ENCODE measurements around the gene TBC1D2B.

Gene TBC1D2B

DNA sequence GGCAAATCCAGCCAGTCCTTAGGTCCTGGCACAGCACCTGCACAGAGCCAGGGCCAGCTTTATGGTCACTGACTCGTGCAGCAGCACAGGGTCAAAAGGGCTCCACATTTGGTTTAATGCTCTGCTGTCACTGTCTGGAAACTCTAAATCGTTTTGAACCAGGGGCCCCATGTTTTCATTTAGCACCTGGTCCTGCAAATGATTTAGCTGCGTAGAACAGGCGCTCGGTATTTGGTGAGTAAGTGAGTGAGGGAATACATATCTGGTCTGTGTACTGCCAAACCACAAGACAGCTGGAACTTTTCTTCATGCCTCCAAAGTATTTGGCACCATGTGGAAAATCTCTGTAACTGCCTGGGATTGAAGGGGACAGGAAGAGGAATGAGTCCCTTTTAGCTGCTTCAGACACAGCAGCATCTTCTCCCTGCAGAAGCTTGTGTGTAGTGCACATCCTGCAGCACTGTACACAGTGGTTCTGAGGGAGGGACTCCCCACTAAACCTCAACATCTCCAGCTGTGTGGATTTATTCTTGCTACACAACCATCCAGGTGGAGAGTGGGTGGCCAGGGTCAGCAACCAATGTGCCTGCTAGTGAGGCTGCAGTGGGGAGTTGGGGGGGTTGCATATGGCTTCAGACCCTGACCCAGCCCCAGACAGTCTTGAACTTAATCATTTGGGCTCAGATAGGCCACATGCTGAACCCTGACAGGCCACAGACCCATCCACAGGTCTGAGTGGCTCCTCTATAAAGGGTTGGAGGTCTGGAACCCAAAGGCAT, 15.9 kb upstream of the TBC1D2B start:
- no peak for DNase-seq

DNA sequence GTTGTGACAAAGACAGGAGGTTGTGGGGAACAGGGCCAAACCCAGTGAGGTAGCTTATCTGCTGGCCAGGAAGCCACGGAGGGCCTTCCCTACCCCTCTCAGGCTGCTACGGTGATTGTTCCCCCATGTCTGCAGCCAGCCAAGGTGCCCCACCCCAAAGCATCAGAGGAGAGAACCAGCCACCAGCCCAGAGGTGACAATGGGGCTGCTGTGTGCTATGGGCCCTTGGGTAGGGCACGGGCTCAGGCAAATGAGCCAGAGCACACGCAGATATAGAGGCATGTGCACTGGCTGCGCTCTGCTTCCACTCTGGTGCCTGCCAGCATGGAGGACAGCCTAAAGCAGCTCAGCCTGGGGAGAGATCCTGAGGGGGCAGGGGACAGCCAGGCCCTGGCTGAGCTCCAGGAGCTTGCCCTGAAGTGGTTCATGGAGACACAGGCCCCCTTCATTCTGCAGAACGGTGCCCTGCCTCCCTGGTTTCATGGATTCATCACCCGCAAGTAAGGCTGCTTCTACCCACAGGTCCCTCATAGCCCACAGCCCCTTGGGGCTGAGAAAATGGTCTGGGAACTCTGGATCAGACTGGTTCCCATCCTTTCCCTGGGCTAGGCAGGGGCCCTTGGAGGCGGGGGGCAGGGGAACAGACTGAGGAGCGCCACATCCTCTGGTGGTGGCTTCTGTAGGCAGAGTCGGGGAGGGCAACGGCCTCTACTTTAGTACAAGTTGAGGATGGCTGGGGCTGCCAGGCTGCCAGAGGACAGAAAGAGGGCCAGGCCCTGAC, 14.9 kb upstream of the TBC1D2B start, which contains the start of gene SH2D7:
Gene SH2D7 (plus strand): TSS at position 301 of the 781 bp plus-strand sequence. CDS start 24 bp downstream, at position 325.
- no peak for DNase-seq

DNA sequence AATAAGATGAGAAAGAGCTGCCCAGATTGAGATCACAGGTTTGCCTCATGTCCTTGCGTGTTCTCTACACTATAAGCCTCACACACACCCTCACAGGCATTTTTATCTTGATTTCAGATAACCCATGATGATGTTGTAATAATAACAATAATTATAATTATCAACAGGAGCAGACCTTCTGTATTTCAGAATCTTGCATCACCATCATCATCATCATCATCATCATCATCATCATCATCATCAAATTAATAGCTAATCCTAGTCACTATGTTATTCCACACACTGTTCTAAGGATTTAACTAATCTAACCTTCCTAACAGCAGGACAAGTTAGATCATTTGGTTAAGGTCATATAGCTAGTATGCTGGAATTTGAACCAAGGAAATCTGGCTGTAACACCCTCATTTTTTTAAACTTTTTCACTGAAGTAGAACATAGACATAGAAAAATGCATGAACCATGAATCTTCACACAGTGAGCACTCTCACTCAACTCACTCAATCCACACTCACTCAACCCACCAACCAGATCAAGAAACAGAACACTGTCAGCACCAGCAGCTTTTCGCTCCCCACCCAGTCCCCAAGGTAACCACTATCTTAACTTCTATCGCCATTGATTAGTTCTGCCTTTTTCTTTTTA, 13.0 kb upstream of the TBC1D2B start:
- DNase-seq: no peak

DNA sequence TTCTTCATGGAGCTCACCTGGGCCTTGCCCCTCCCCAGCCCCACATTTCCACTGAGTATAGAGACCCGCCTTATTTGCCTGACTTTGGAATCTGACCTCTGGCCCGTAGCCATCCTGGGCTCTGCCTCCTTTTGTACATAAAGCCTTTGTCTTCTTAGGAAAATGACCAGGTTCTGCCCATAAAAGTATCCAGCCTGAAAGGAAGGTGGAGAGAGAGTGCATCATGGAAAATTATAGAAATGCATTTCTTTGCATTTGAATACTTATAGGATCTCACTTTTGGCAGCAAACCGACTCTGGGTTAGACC, 11.2 kb upstream of the TBC1D2B start:
- no peak for DNase-seq

DNA sequence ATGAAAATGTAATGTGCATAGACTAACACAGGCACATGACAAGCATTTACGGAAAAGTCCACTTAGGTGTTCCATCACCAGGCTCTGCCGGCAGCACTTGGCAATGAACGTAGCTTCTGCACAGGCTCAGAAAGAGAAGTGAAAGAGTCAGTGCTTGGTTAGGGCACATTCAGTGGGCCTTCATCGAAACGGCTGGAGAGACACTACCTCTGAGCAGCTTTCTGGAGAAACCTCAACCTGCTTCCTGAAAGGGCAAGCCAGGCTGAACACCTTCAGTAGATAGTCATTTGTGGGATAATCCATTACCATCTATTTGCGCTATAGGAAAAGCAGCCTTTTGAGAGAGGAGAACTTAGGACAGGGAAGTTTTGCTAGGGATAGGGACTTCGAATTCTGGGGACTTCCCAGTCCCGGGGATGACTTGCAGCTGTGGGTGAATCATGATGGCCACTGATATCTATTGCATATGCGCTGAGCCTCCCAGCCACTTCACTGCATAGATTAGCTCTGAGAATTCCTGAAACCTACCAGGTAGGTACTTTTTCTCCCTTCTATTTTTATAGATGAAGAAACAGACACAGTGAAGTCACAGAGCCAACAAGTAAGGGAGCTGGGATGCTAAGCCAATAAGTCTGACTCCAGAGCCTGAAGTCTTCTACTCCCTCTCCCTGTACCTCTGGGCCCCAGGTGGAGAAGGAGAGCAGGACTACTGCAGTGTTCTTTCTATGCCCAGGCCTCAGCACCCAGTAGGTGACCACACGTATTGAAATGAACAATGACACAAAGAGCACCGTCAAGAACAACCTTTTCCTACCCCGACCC, 10.7 kb upstream of the TBC1D2B start:
- no peak for DNase-seq

DNA sequence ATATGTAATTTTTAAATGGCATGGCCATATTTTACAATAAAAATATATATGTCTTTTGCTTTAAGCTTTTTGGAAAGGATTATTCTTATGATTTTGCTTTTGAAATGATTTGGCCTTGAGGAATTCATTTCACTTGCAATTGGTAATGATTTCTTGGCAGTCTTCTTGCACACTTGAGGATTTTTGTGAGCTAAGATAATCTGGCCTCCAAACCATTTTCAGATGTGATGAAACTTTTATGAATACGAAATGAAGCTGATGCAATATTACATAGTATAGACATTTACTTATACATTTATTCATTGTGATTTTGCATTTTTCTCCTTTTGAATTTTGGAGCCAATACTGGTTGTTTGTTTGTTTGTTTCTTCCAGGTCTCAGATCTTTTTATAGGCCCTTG, 8.4 kb upstream of the TBC1D2B start:
- no peak for DNase-seq

DNA sequence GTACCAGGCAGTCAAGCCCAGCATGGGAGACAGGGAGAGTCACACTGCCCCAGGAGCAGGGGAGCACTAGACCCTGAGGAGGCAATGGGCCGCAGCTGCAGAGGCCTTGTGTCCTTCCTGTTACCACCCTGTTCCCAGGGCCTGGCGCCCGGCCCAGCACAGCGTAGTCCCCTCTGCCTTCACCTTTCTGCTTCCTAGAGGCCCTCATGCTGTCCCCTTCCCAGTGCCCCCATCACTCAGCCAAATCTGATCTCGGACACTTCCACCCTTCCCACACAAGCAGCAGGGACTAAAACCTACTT, 6.9 kb upstream of the TBC1D2B start:
- DNase-seq: no peak

DNA sequence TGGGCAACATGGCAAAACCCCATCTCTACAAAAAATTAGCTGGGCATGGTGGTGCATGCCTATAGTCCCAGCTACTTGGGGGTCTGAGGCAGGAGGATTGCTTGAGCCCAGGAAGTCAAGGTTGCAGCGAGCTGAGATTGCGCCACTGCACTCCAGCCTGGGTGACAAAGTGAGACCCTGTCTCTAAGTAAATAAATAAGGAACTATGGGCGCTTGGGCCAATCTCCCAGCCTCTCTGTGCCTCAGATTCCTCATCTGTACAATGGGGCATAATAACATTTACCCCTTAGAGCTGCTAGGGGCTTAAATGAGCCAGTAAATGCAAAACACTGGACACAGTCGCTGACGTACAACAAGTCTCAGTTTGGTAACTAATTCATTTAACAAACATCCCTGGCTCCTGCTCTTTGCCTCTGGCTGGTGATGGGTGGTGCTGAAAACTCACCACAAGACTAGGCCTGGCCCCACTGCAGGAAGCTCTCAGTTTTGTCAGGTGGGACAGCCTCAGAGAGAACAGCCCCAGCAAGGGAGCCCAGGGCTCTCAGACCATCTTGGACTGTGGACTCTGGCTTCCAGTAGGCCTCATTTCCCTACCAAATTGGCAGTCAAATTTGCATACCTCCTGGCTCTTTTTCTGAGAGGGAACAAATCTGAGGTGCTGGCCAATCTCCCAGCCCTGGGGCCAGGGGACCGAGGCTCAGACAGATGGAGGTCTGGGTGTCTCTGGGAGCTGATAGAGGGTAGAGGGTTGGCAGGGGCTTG, 6.4 kb upstream of the TBC1D2B start:
- no peak for DNase-seq

DNA sequence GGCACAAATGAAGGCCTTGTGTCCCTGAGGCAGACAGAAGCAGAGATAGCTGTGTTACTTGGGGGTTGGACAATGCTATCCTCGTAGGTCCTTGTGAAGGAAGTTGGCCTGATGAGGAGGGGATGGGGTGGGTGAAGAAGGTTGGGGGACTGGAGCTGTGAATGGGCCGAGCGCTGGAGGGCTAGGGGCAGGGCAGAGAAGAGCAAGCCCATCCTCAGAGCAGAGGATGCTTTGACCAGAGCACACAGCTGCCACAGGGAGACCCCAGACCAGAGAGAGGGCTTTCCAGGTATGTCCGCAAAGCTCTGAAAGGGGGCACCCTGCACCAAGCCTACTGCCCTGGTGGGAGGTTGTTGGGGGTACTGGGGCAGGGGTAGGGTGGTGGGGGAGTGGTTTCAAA, 5.7 kb upstream of the TBC1D2B start:
- no peak for DNase-seq

DNA sequence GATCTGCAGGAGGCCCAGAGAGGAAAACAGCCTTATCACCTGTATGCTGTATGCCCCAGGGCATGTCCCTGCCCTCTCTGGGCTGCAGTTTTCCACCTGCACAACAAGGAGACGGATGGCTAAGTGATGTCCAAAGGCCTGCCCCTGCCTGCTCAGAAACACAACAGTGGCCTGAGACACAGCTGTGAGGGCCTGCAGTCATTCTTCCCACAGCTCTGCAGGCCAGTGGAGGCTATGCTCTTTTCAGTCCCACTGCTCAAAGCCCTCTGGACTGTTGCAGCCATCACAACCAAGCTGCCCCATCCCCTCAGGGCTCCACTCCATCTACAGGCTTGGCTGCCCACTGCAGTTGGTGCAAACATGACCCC, 5.2 kb upstream of the TBC1D2B start:
- DNase-seq: no peak

DNA sequence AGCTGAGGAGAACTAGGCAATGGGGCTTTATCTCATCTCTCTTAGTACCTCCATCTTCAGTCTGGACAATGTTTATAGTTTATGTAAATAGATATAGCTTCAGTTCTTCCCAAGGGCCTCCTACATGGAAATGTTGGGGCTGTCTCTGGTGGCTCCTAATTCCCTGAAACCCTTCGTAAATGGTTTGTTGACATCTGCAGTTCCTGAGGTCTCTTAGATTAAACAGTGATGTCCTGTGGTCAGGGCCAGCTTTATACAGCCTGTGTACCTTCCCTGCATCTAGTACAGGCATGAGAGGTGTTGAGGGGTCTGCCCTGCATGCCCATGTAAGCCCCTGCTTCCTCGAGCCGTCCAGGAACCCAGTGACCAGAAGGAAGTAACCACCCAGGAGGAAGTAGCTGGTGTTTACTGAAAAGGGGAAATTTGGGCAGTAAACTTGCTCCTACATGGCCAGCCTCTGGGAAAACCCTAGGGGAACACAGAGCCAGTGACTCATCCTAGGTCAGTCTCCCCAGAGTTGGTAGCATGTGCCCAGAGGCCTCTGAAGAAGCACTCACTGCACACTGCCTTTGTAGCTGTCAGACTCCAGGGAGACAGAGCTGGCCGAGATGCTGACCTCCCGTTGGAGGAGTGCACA, 4.7 kb upstream of the TBC1D2B start:
- DNase-seq: no peak

DNA sequence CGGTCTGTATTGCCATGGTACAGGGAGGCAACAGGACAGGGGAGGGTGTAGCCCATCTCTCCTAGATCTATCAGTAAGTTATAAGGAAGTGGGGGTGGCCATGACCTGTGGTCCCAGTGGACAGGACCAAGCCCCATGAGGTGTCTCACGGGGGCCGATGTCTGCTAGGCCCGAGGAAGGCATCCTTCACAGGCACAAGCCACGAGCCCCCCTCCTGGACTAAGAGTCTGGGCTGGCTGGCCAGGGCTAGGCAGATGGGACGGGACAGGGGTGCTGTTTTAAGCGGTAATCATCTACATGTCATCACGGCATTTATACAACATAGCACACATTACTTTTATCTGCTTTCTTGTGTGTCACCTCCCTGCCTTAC, 2.6 kb upstream of the TBC1D2B start:
- no peak for DNase-seq

DNA sequence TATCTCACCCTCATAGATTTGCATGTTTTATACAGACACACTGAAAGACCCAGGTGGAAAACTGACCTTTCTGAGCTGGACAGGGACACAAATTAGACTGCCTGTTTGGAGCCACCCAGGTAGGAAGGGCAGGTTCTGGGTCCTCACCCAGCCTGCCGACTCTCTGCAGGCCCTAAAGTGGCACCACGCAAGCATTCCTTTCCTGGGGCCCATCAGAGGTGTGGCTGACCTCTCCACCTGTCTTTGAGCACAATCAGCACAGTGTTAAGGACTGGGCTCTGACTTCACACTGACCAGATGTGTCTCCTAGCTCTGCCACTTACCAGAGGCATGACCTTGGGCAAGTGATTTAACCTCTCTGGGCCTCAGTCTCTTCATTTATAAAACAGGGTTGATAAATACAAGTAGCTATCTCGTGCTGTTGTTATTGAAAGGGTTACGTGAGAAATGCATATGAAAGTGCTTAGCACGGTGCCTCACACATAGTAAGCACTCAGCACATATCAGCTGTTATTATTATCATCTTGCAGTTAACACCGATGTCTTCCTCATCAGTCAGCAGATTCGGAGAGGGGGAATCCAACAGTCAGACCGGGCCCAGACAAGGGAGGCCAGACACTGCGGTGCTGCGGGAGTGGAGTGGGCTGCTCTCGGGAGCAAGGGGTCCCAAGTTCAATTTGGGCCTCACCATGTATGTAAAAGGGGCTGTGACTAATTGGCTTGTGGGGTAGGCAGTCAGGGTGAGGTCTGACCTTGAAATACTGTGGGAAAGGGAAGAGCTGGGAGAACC, 2.0 kb upstream of the TBC1D2B start:
- DNase-seq: no peak

DNA sequence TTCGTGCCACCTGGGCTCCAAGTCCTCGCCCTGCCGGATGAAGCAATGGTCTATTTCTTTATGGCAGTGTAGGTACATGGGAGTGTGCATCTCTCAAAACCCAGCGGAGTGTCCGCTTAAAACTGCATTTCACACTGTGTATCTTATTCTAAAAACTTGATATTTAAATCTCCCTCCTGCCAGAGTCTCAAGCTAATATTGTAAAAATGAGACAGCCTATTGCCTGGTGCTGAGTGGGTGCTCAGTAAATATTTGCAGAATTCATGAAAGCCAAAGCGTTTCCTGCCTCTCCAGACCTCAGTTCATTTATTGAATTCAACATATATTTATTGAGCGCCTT, 330 bp upstream of the TBC1D2B start:
- DNase-seq: no peak

DNA sequence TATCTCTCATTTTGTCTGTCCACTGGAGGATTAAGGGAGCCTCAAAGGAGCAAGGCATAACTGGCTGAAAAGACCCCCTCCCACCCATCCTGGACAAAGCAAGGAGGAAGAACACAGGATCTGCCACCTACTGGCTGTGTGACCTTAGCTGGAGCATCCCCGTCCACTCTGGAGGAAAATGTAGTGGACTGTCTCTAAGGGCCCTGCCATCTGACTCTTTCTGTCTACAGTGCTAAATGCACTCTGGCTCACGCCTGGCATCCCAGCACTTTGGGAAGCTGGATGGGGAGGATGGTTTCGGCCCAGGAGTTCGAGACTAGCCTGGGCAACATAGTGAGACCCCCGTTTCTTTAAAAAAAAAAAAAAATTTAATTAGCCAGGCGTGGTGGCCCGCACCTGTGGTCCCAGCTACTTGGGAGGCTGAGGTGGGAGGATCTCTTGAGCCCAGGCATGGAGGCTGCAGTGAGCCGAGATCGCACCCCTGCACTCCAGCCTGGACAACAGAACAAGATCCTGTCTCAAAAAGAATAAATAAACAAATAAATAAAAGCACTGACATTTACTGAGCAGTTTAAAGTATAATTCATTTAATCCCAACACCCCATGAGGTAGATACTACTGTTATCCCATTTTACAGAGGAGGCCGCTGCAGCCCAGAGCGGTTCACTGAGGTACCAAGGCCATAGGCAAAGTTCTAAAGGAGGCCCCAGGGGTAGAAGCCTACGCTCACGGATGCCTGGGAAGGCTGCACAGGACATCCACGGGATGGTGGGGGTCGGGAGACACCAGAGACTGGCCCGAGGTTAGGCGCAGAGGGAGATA, 1.1 kb downstream of the TBC1D2B start:
- DNase-seq: peak; percentile 37

DNA sequence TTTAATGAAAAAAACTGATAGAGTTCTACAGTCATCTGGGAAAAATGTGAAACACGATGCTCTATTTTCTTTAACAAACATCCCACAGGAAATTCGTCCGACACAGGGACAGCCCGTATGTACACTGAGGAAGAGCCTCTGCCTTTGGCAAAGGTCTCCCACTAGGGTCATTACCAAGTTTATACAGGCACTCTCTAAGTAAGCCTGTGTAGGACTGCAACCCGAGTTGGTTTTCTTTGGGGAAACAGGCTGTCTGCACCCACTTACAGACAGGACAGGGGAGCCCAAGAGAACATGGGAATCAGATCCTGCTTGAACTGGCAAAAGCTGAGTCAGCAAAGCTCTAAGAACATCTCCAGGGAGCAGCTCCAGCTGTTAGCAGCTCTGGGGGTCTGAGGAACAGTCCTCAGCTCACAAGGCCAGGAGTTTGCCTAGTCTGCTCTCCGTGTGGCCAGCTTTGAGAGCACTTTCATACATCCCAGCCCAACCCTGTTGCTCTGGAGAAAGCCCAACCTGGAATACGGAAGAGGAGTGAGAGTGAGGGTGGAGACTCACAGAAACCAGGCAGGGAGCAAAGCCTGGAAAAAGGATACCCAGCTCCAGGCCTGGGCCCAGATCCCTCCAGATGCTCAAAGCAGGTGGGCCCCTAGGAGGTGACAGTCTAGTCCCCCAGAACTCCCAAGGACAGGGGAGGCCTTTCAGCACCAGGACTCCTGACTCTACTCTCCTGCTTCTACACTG, 1.9 kb downstream of the TBC1D2B start:
- DNase-seq: peak; percentile 44

DNA sequence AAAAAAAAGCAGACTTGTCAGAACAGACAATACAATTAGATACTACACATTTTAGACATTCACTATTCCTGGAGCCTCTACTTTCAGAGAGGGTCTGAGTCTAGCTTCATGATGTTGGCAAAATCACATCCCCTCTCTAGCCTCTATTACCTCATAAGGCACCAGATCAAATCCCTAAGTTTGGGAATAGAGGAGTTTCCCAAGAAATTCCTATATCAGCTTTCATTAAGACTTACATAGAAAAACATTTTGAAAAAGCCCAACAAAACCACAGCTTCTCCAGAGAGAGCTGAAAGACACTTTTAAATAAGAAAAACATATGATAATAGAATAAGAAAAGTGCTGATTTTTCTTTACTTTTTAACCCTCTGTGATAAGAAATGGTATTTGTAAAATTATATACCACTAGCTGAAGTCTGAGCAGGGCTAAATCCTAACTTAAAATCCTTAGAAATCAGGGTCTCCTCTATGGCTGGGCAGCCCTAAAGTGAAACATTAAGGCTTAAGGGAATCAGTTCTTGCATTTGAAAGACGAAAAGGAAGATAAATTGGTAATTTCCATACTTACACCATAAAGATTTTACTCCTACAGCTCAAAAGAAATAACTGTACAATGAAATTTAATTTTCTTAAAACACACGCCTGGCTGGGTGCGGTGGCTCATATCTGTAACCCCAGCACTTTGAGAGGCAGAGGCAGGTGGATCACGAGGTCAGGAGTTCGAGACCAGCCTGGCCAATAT, 4.3 kb downstream of the TBC1D2B start:
- DNase-seq: no peak

DNA sequence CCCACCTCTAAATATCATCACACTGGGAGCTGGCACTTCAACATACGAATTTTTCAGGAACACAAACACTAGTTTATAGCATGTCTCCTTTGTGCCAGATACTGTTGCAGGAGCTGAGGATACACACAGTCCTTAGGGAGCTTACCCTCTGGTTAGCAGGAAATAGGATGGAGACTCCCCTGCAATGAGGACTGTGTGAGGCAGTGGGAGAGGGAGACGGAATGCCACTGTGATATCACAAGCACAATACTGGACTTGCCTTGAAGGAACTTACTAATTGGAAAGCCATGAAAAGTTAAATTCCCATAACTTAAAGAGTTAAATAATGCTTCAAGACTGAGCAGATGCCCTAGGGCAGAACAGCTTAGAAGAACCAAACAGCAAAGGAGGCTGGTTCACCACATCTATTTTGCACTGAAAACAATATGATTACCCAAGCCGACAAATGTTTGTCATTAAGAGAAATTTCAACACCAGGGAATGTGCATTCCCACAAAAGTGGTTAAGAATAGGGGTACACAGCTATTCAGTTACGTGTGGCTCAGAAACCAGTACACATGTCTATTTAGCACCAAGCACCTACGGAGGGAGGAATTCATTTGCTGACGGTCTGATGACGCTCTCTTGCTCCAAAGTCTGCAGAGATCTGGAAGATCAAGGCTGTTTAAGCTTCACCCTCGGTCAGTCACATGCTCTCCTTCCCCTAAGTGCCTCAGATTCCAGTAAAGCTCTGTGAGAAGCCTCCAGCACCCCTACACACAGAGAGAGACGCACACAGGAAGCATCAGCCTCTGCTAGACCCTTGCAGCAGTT, 5.2 kb downstream of the TBC1D2B start:
- no peak for DNase-seq
